Vagina (tissue), 2 donors: ENCODE data around the gene SPATA21. TPM values are rescaled to one million over a fixed set of nuclear protein-coding genes. Genes with fewer than 3 reads are reported as not detected.

Experiments
- DNase-seq, 2 donors: peaks; one replicate each; pipeline ENCODE4 v3.0.0-alpha.2; 2017; ENCODE audit errors: extremely low spot score in 2 of 2
- H3K27ac ChIP-seq: fragments of 200-600 bp; sonication (generic); one replicate; pipeline ENCODE4 v1.5.1; 2019
- H3K27me3 ChIP-seq: fragments of 200-600 bp; sonication (generic); one replicate; pipeline ENCODE4 v1.5.1; 2019
- H3K36me3 ChIP-seq, 2 donors: fragments of 200-600 bp; sonication (generic); one replicate each; pipeline ENCODE4 v1.5.1; 2017 to 2019
- H3K4me1 ChIP-seq: fragments of 200-600 bp; sonication (generic); one replicate; pipeline ENCODE4 v1.5.1; 2019
- H3K4me3 ChIP-seq, 2 donors: fragments of 200-600 bp; sonication (generic); 1 replicate in 1 of 2; 2 replicates in 1 of 2; pipeline ENCODE4 v1.5.1; 2016 to 2019
- H3K9me3 ChIP-seq: fragments of 200-600 bp; sonication (generic); one replicate; pipeline ENCODE4 v1.5.1; 2019
- CTCF ChIP-seq, 3 experiments: fragments of 450-650 bp in 2 of 3; fragments of 200-600 bp in 1 of 3; sonication (generic) in 1 of 3; IDR thresholded peaks; one replicate each; pipeline ENCODE4 v1.5.1; 2017 to 2019; ENCODE audit warnings: antibody characterized with exemption in 3 of 3, mild to moderate bottlenecking in 2 of 3, moderate library complexity in 2 of 3
- POLR2A ChIP-seq, 2 donors: fragments of 450-650 bp; IDR thresholded peaks; one replicate each; pipeline ENCODE4 v1.6.1; 2017; ENCODE audit warnings: antibody characterized with exemption in 2 of 2, mild to moderate bottlenecking in 2 of 2, moderate library complexity in 2 of 2
- POLR2AphosphoS5 ChIP-seq, 2 donors: sonication (generic); formaldehyde crosslinking; IDR thresholded peaks; one replicate each; pipeline ENCODE4 v1.9.0; 2017; ENCODE audit warnings: antibody characterized with exemption in 2 of 2, mild to moderate bottlenecking in 2 of 2, low read depth in 1 of 2; ENCODE audit not compliant: insufficient read depth in 1 of 2
- intact Hi-C: fragments of 100-400 bp; cut with DNase I; formaldehyde crosslinking; loops from one replicate; pipeline ENCODE4 v1.15.1; 2023
- total RNA-seq: library from RNA; depleted of rRNA; stranded (reverse); fragments of >200 nt; gene quantifications from one replicate; pipeline ENCODE4 v1.2.3, GENCODE V29; 2016

SPATA21 gene
- total RNA-seq, 1 donor from 2014 or later: not detected

GRCh38 chr1:16398371-16398953 is 38.8 kb downstream of the SPATA21 start:
- Histone ChIP-seq H3K36me3 (peaks cover 0 to 42% of the 10 kb centered on the region in 2 donors), H3K4me3 (no peak overlapping the region), H3K27me3 (no peaks in the 10 kb centered on the region), H3K4me1 (peaks cover 19% of the 10 kb centered on the region), H3K27ac (no peak overlapping the region), H3K9me3 (no peaks in the 10 kb centered on the region)
- TF ChIP-seq POLR2A (IDR thresholded peaks at IDR 0.05) (no peak), POLR2AphosphoS5 (IDR thresholded peaks at IDR 0.05; ENCODE audit: insufficient read depth in 1 of 2, low read depth in 1 of 2) (no peak), CTCF (IDR thresholded peaks at IDR 0.05) (no peak)
- no peak for DNase-seq
- intact Hi-C loops: no loop called here

- peaks cover 33% of the 10 kb centered on the region for H3K4me1 ChIP-seq
- H3K36me3 ChIP-seq: peaks cover 0 to 45% of the 10 kb centered on the region in 2 donors
- intact Hi-C loops: no loop called here
- TF ChIP-seq POLR2A (IDR thresholded peaks at IDR 0.05) (no peak), CTCF (IDR thresholded peaks at IDR 0.05) (no peak), POLR2AphosphoS5 (IDR thresholded peaks at IDR 0.05; ENCODE audit: insufficient read depth in 1 of 2, low read depth in 1 of 2) (no peak)
- H3K4me3 ChIP-seq: no peak overlapping the region
- no peaks in the 10 kb centered on the region for H3K27me3 ChIP-seq
- no peak overlapping the region for H3K27ac ChIP-seq
- no peak for DNase-seq
- H3K9me3 ChIP-seq: no peaks in the 10 kb centered on the region
Measured at GRCh38 chr1:16397120-16397519, 40.1 kb downstream of the SPATA21 start.

GRCh38 chr1:16396591-16396990 is 40.6 kb downstream of the SPATA21 start:
- Histone ChIP-seq H3K4me1 (peaks cover 38% of the 10 kb centered on the region), H3K27ac (no peak overlapping the region), H3K4me3 (no peak overlapping the region), H3K27me3 (no peaks in the 10 kb centered on the region), H3K36me3 (peaks cover 0 to 45% of the 10 kb centered on the region in 2 donors), H3K9me3 (no peaks in the 10 kb centered on the region)
- intact Hi-C loops: no loop called here
- no peak for DNase-seq
- no peak for TF ChIP-seq POLR2AphosphoS5 (IDR thresholded peaks at IDR 0.05; ENCODE audit: insufficient read depth in 1 of 2, low read depth in 1 of 2)
- no peak for TF ChIP-seq POLR2A (IDR thresholded peaks at IDR 0.05)
- TF ChIP-seq CTCF (IDR thresholded peaks at IDR 0.05): no peak

GRCh38 chr1:16394977-16395376 is 42.2 kb downstream of the SPATA21 start:
- Histone ChIP-seq H3K27me3 (no peaks in the 10 kb centered on the region), H3K36me3 (peaks cover 0 to 45% of the 10 kb centered on the region in 2 donors), H3K4me3 (no peak overlapping the region), H3K4me1 (peaks cover 52% of the 10 kb centered on the region), H3K27ac (no peak overlapping the region), H3K9me3 (no peaks in the 10 kb centered on the region)
- intact Hi-C loops: no loop called here
- TF ChIP-seq POLR2AphosphoS5 (IDR thresholded peaks at IDR 0.05; ENCODE audit: insufficient read depth in 1 of 2, low read depth in 1 of 2) (no peak), CTCF (IDR thresholded peaks at IDR 0.05) (no peak), POLR2A (IDR thresholded peaks at IDR 0.05) (no peak)
- no peak for DNase-seq
